ENCODE data around the gene CAMTA1. TPM values are rescaled to one million over a fixed set of nuclear protein-coding genes. Genes with fewer than 3 reads are reported as not detected.

Gene CAMTA1
- total RNA-seq, 1 experiment from 2014 or later = 85.2 TPM

DNA sequence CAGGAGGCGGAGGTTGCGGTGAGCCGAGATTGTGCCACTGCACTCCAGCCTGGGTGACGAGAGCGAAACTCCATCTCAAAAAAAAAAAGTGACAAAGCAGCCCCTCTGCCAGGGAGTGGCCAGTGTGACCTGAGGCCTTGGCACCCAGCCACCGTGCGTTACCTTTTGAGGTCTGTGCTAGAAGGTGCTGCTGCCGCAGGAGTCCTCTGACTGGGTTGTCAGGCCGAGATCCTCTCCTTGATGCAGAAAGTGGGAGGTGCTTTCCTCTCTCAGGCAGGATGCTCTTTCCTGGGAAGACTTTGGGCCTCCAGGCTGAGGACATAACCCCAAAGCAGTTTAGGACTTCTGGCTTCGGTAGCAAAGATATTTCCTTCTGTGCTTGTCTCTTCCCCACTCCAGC, 705.3 kb downstream of the CAMTA1 start:
- Histone ChIP-seq H3K9me3 (ENCODE audit: low read depth, low read length, poor library complexity, severe bottlenecking) (no peaks in the 10 kb centered on the region), H3K27ac (ENCODE audit: low read depth, low read length, poor library complexity, severe bottlenecking) (no peak overlapping the region), H3K4me3 (ENCODE audit: low read depth, low read length, poor library complexity, severe bottlenecking) (no peak overlapping the region), H3K36me3 (ENCODE audit: insufficient read depth, low read length, poor library complexity, severe bottlenecking) (no peaks in the 10 kb centered on the region), H3K27me3 (replicated peaks; ENCODE audit: insufficient read depth, low read depth, low read length, poor library complexity) (no peaks in the 10 kb centered on the region), H3K4me1 (ENCODE audit: insufficient read depth, low read length, poor library complexity, severe bottlenecking) (peaks cover 22% of the 10 kb centered on the region)
- no peak for DNase-seq (ENCODE audit: low spot score)
- TF ChIP-seq, protein P1, sequence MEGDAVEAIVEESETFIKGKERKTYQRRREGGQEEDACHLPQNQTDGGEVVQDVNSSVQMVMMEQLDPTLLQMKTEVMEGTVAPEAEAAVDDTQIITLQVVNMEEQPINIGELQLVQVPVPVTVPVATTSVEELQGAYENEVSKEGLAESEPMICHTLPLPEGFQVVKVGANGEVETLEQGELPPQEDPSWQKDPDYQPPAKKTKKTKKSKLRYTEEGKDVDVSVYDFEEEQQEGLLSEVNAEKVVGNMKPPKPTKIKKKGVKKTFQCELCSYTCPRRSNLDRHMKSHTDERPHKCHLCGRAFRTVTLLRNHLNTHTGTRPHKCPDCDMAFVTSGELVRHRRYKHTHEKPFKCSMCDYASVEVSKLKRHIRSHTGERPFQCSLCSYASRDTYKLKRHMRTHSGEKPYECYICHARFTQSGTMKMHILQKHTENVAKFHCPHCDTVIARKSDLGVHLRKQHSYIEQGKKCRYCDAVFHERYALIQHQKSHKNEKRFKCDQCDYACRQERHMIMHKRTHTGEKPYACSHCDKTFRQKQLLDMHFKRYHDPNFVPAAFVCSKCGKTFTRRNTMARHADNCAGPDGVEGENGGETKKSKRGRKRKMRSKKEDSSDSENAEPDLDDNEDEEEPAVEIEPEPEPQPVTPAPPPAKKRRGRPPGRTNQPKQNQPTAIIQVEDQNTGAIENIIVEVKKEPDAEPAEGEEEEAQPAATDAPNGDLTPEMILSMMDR (conservative IDR thresholded peaks at IDR 0.05; ENCODE audit: low read depth, low read length) = no peak
- no peak for TF ChIP-seq EZH2 (IDR thresholded peaks at IDR 0.05; ENCODE audit: borderline replicate concordance, low read depth, low read length, poor library complexity, severe bottlenecking)
- intact Hi-C loops (cut with micrococcal nuclease; ENCODE audit: unreplicated experiment) = no loop called here
- ChIA-PET POLR2A (ENCODE audit: low non-redundant PET) (no interaction called here), CTCF (no interaction called here)
- BruUV-seq (replicated peaks) = no TSS peak

DNA sequence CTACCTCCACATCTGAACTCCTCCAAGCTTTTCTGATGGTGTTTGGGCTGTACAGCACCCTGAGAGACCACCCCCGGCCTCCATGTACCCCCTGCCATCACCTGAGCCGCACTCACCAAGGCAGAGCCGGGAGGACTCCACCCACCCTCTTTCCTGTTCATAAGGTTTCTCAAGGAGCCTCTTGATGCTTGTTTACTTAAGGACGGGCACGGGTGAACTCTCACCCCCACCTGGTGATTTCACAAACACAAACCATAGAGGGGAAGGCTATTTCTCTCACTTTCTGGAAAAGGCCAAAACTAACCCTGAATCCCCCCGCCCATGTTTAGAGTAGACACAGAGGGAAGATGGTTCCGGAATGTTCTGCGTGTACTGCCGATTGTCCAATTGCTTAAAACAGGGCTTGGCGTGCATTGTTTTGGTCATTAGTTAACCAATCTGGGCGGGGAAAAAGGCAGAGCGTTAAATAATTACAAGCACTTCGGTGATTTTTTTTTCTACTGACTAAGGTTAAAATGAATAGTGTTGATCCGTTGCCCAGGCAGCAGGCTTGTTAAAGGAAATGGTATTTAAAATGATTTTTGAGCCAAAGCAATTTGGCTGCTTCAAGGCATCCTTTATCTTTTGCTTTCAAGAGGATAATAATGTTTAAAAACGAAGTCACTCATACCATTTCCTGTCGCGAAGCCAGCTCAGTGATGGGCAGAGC, 706.0 kb downstream of the CAMTA1 start:
- peak; percentile 82 for DNase-seq (ENCODE audit: low spot score)
- Histone ChIP-seq H3K4me3 (ENCODE audit: low read depth, low read length, poor library complexity, severe bottlenecking) (no peak overlapping the region), H3K36me3 (ENCODE audit: insufficient read depth, low read length, poor library complexity, severe bottlenecking) (no peaks in the 10 kb centered on the region), H3K9me3 (ENCODE audit: low read depth, low read length, poor library complexity, severe bottlenecking) (no peaks in the 10 kb centered on the region), H3K27ac (ENCODE audit: low read depth, low read length, poor library complexity, severe bottlenecking) (peak overlapping the region; percentile 43), H3K27me3 (replicated peaks; ENCODE audit: insufficient read depth, low read depth, low read length, poor library complexity) (no peaks in the 10 kb centered on the region), H3K4me1 (ENCODE audit: insufficient read depth, low read length, poor library complexity, severe bottlenecking) (peaks cover 22% of the 10 kb centered on the region)
- intact Hi-C loops (cut with micrococcal nuclease; ENCODE audit: unreplicated experiment) = no loop called here
- BruUV-seq (replicated peaks) = no TSS peak
- POLR2A ChIA-PET (ENCODE audit: low non-redundant PET) = no interaction called here
- no peak for TF ChIP-seq EZH2 (IDR thresholded peaks at IDR 0.05; ENCODE audit: borderline replicate concordance, low read depth, low read length, poor library complexity, severe bottlenecking)
- TF ChIP-seq, protein P1 (conservative IDR thresholded peaks at IDR 0.05; ENCODE audit: low read depth, low read length) = no peak
- CTCF ChIA-PET = no interaction called here

DNA sequence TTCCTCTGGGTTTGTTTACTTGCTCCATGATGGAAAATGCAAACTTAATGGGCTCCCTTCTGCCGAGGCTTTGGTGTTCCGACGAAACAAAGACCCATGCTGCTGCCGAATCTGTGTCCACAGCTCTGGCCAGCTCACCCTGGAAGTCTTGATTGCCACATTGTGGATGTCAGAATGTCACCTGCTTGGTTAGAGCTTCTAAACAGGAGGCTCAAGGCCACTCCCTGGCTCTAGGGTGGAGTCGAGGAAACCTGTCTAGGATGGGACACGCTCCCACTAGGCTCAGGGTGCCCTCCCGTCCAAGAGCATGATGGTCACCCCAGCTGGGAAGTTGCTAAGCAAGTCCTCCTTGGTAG, 706.5 kb downstream of the CAMTA1 start:
- H3K4me3 ChIP-seq (ENCODE audit: low read depth, low read length, poor library complexity, severe bottlenecking) = no peak overlapping the region

More for the DNA sequence above, 706.5 kb downstream of the CAMTA1 start:
- intact Hi-C loops (cut with micrococcal nuclease; ENCODE audit: unreplicated experiment) = no loop called here
- BruUV-seq (replicated peaks) = no TSS peak
- no peak for DNase-seq (ENCODE audit: low spot score)
- Histone ChIP-seq H3K27ac (ENCODE audit: low read depth, low read length, poor library complexity, severe bottlenecking) (peak overlapping the region; percentile 43), H3K36me3 (ENCODE audit: insufficient read depth, low read length, poor library complexity, severe bottlenecking) (no peaks in the 10 kb centered on the region), H3K9me3 (ENCODE audit: low read depth, low read length, poor library complexity, severe bottlenecking) (no peaks in the 10 kb centered on the region), H3K27me3 (replicated peaks; ENCODE audit: insufficient read depth, low read depth, low read length, poor library complexity) (no peaks in the 10 kb centered on the region), H3K4me1 (ENCODE audit: insufficient read depth, low read length, poor library complexity, severe bottlenecking) (peaks cover 22% of the 10 kb centered on the region)
- ChIA-PET CTCF (interaction anchor here (0.6 kb wide), 1 partner anchor 57 kb away, joined by 8 read pairs; no protein-coding TSS in a partner anchor), POLR2A (ENCODE audit: low non-redundant PET) (no interaction called here)
- TF ChIP-seq, protein P1 (conservative IDR thresholded peaks at IDR 0.05; ENCODE audit: low read depth, low read length) = no peak
- TF ChIP-seq EZH2 (IDR thresholded peaks at IDR 0.05; ENCODE audit: borderline replicate concordance, low read depth, low read length, poor library complexity, severe bottlenecking) = no peak

All from A673 (cell line).